Effector memory CD8-positive, alpha-beta T cell (primary cell): ENCODE measurements around the gene AFF3.
A peak's percentile ranks its signal among the peaks of the same experiment; 100 is the strongest.
"Not testable (repeated sequence)": the region's sequence is repeated elsewhere in the genome, so short reads cannot be mapped to it uniquely, and the experiment has no call there.

ENCODE experiments used
- ATAC-seq: fragments of 150-1000 bp; cut with Tn5 transposase; replicated peaks from 2 replicates; pipeline ENCODE4 v1.10.0; 2021; ENCODE audit warnings: mild to moderate bottlenecking, moderate library complexity
- DNase-seq, 3 experiments: peaks; one replicate each; pipeline ENCODE4 v3.0.0; 2021
- H3K27ac Mint-ChIP-seq, 2 donors: one replicate each; pipeline ENCODE4 v1.8.0; 2022; ENCODE audit warnings: mild to moderate bottlenecking in 2 of 2, mixed read lengths in 2 of 2, moderate library complexity in 2 of 2
- H3K27me3 Mint-ChIP-seq, 2 donors: one replicate each; pipeline ENCODE4 v1.8.0; 2022; ENCODE audit warnings: mixed read lengths in 2 of 2
- H3K36me3 Mint-ChIP-seq: one replicate; pipeline ENCODE4 v1.8.0; 2022; ENCODE audit warnings: mild to moderate bottlenecking, moderate library complexity, mixed read lengths; ENCODE audit not compliant: insufficient read depth
- H3K4me1 Mint-ChIP-seq, 2 donors: one replicate each; pipeline ENCODE4 v1.8.0; 2022; ENCODE audit warnings: low read depth in 2 of 2, mixed read lengths in 2 of 2
- H3K4me3 Mint-ChIP-seq, 2 donors: one replicate each; pipeline ENCODE4 v1.8.0; 2022; ENCODE audit warnings: mild to moderate bottlenecking in 2 of 2, mixed read lengths in 2 of 2, moderate library complexity in 2 of 2
- H3K9me3 Mint-ChIP-seq, 2 donors: one replicate each; pipeline ENCODE4 v1.8.0; 2022; ENCODE audit warnings: mixed read lengths in 2 of 2

Gene AFF3

DNA sequence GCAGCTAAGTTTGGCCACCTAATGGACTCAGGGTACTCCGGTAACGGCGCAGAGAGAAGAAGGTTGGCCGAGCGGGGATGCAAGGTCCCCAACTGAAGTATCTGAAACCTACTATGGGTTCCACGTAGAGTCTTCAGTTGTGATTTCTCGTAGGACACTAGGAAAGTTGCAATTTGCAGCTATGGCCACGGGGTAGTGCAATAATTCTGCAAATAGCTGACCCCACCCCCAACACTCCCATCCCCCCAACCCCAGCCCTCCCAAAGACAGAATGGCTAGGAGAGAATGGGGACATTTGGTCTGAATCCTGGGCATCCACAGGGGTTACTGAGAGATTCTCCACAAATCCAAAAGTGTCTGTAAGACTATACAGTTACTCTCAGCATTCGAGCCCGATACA, 46.5 kb downstream of the AFF3 start:
- not testable (repeated sequence) for H3K27me3 Mint-ChIP-seq, H3K36me3 Mint-ChIP-seq, H3K9me3 Mint-ChIP-seq

GRCh38 chr2:100091807-100092206, 50.6 kb downstream of the AFF3 start:
- not testable (repeated sequence) for H3K4me1 Mint-ChIP-seq, H3K9me3 Mint-ChIP-seq, ATAC-seq, DNase-seq, H3K36me3 Mint-ChIP-seq, H3K27me3 Mint-ChIP-seq, H3K4me3 Mint-ChIP-seq, H3K27ac Mint-ChIP-seq

More for the DNA sequence above, 46.5 kb downstream of the AFF3 start:
- not testable (repeated sequence) for H3K4me1 Mint-ChIP-seq, ATAC-seq, H3K4me3 Mint-ChIP-seq, DNase-seq, H3K27ac Mint-ChIP-seq

DNA sequence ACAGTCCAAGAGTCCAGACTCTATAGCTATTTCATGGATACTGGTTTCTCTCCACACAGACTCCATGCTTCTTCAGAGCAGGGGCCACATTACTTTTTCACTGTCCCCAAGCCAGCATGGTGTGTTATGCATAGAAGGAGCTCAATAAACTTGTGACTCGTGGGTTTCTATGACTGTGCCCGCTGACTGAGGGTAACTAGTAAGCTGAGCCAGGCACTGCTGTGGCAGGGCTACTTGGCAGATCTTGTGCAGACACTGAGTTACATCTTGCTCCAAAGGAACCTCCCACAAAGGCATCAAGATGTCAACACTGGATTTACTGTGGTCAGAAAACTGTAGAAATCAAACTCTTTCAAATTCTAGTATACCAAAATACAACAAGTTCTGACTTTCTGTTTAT, 56.6 kb downstream of the AFF3 start:
- DNase-seq, H3K27ac Mint-ChIP-seq, ATAC-seq, H3K9me3 Mint-ChIP-seq, H3K27me3 Mint-ChIP-seq, H3K36me3 Mint-ChIP-seq, H3K4me1 Mint-ChIP-seq, H3K4me3 Mint-ChIP-seq: not testable (repeated sequence)

DNA sequence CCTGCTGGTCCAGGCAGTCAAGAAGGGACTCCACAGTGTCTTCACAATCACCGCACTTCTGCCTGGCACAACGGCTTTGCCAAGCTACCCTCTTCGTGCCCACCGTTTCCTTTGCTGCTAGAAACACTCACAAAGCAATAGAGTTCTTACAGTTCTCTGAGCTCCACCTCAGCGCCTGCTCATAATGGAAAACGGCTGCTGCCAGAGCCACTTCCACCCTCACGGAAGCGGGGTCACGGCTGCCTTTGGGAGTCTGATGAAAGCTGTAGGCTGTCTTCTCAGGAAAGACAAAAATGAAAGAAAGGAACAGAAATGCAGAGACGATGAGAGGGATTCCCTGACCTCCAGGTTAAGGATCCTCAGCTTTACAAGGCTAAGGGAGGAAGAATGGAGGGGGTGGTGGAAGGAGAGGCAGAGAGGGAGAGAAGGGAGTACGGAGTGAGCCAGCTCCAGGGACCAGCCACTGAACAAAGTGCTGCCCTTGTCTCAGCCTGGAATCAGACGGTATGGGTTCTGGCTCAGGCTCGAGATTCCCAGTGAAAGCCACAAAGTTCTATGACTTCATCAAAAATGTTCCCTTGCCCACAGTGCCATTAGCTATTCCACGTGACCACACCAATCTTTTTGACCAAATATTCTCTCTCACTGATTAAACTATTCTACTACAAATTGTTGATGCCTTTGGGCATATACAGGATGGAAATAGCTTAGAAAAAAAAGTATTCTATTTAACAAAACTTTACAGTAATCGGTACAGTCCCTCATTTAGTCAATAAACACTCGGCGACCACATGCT, 58.8 kb downstream of the AFF3 start:
- ATAC-seq, DNase-seq, H3K9me3 Mint-ChIP-seq, H3K27ac Mint-ChIP-seq, H3K4me1 Mint-ChIP-seq, H3K4me3 Mint-ChIP-seq, H3K27me3 Mint-ChIP-seq, H3K36me3 Mint-ChIP-seq: not testable (repeated sequence)

- DNase-seq, H3K4me1 Mint-ChIP-seq, H3K27me3 Mint-ChIP-seq, H3K4me3 Mint-ChIP-seq, H3K36me3 Mint-ChIP-seq, ATAC-seq, H3K27ac Mint-ChIP-seq, H3K9me3 Mint-ChIP-seq: not testable (repeated sequence)
Measured at GRCh38 chr2:100082302-100082978, 60.0 kb downstream of the AFF3 start.

DNA sequence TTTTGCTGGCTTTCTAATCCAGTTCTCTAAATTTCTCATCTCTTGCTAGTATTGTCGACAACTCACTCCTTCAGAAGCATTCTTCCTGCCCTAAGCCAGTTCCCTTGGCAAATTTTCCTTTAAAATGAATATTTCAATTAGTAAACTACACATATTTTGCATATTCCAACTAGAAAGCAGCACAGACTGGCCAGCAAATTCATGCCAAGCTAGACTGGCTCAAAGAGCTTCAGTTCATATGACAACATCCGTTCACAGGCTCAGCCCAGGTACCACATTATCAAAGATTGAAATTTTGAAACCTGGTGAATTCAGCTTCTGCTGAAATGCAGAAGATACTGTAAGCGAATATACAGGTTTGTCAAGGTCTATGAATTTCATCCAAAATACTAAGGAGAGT, 64.5 kb downstream of the AFF3 start:
- H3K9me3 Mint-ChIP-seq: no peaks in the 10 kb centered on the region
- DNase-seq (no peak), ATAC-seq (no peak)
- no peak overlapping the region for H3K4me3 Mint-ChIP-seq
- H3K36me3 Mint-ChIP-seq: no peaks in the 10 kb centered on the region
- no peaks in the 10 kb centered on the region for H3K4me1 Mint-ChIP-seq
- H3K27me3 Mint-ChIP-seq: peaks cover 0 to 10% of the 10 kb centered on the region in 2 donors
- no peak overlapping the region for H3K27ac Mint-ChIP-seq

- no peak overlapping the region for H3K4me3 Mint-ChIP-seq
- H3K36me3 Mint-ChIP-seq: no peaks in the 10 kb centered on the region
- no peak overlapping the region for H3K27ac Mint-ChIP-seq
- ATAC-seq: no peak
- DNase-seq: no peak
- H3K4me1 Mint-ChIP-seq: no peaks in the 10 kb centered on the region
- peaks cover 0 to 10% of the 10 kb centered on the region in 2 donors for H3K27me3 Mint-ChIP-seq
- H3K9me3 Mint-ChIP-seq: no peaks in the 10 kb centered on the region
Measured at GRCh38 chr2:100077456-100077855, 64.9 kb downstream of the AFF3 start.

GRCh38 chr2:100075532-100075931, 66.9 kb downstream of the AFF3 start:
- H3K36me3 Mint-ChIP-seq: no peaks in the 10 kb centered on the region
- peaks cover 0 to 4% of the 10 kb centered on the region in 2 donors for H3K4me1 Mint-ChIP-seq
- H3K27me3 Mint-ChIP-seq: peaks cover 0 to 10% of the 10 kb centered on the region in 2 donors
- H3K27ac Mint-ChIP-seq: no peak overlapping the region
- DNase-seq (no peak), ATAC-seq (no peak)
- no peak overlapping the region for H3K4me3 Mint-ChIP-seq
- H3K9me3 Mint-ChIP-seq: no peaks in the 10 kb centered on the region

- no peaks in the 10 kb centered on the region for H3K9me3 Mint-ChIP-seq
- no peak overlapping the region for H3K27ac Mint-ChIP-seq
- no peak for ATAC-seq
- no peaks in the 10 kb centered on the region for H3K36me3 Mint-ChIP-seq
- no peak for DNase-seq
- H3K27me3 Mint-ChIP-seq: peaks cover 0 to 10% of the 10 kb centered on the region in 2 donors
- H3K4me1 Mint-ChIP-seq: peaks cover 0 to 4% of the 10 kb centered on the region in 2 donors
- no peak overlapping the region for H3K4me3 Mint-ChIP-seq
Measured at GRCh38 chr2:100073110-100073509, 69.3 kb downstream of the AFF3 start.

DNA sequence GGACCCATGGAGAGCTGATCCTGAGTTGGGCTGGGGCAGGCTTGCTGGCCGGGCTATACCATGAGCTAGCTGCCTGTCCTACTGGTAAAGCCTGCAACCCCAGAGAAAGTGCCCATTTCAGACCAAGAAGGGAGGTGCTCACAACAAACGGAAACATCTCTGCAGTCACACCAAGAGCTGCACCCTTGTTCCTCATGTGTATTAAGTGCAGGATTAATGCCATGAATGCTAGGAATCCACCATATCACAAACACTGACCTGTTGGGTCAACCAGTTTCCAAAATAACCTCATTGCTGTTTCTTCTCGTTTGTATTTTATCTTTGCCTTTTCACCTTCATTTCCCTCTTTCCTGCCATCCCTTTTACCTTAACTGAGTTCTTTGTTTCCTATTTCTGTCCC, 69.9 kb downstream of the AFF3 start:
- H3K4me3 Mint-ChIP-seq: no peak overlapping the region
- H3K27me3 Mint-ChIP-seq: peaks cover 0 to 10% of the 10 kb centered on the region in 2 donors
- H3K27ac Mint-ChIP-seq: no peak overlapping the region
- ATAC-seq: no peak
- no peaks in the 10 kb centered on the region for H3K36me3 Mint-ChIP-seq
- no peaks in the 10 kb centered on the region for H3K9me3 Mint-ChIP-seq
- peaks cover 0 to 4% of the 10 kb centered on the region in 2 donors for H3K4me1 Mint-ChIP-seq
- no peak for DNase-seq

DNA sequence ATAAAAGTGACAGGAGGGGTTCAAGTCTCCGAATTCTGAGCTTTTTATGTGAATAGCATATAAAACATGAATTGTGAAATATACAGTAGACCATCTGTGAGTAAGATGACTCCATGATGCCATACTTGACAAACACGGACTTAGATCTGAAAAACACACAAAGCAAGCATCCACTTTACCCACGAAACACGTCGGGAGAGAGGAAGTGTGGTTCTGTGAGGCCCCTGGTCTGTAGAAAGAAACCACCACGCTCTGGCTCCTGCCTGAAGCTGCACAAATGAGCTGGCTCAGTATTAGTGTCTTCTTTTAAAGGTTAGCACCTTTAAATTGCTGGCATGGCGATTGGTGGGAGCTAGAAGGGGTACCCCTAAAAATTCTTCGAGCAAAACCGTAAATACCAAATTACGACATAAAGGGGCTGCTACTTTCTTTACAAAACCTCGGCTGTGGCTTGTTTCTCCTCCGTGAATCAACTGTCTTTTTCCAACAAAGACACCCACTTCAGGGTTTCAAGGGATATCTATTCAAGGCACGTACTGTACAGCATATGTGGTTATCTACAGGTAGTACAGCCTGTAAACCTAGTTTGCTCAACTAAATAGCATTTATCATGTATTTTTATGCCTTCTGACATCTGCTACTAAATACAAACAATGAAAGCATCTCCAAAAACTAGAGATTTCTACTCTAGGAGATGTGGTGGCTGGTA, 70.9 kb downstream of the AFF3 start:
- Mint-ChIP-seq H3K36me3 (no peaks in the 10 kb centered on the region), H3K27me3 (peaks cover 0 to 10% of the 10 kb centered on the region in 2 donors), H3K27ac (no peak overlapping the region), H3K4me1 (peaks cover 0 to 4% of the 10 kb centered on the region in 2 donors), H3K9me3 (no peaks in the 10 kb centered on the region), H3K4me3 (no peak overlapping the region)
- ATAC-seq: peak; percentile 48
- no peak for DNase-seq

DNA sequence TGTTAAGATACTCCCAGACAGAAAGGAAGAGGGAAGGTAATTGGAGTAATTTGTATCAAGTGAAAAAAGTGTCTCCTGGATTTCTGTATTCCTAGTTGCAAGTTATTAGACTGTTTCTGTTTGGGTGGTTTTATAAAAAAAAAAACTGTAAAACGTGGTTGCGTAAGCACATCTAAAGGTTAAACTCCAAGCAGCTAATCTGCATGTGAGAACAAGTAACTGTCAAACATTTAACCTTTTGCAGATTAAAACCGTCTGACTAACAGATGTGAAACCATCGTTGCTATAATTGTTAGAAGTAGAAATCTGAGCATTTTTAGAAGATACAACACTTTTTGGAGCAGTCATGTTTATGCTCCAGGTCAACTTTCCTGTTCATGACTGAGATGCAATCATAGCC, 72.3 kb downstream of the AFF3 start:
- Mint-ChIP-seq H3K36me3 (no peaks in the 10 kb centered on the region), H3K9me3 (no peaks in the 10 kb centered on the region), H3K27me3 (peaks cover 0 to 10% of the 10 kb centered on the region in 2 donors), H3K4me3 (no peak overlapping the region), H3K4me1 (peaks cover 0 to 4% of the 10 kb centered on the region in 2 donors), H3K27ac (no peak overlapping the region)
- ATAC-seq (no peak), DNase-seq (no peak)

DNA sequence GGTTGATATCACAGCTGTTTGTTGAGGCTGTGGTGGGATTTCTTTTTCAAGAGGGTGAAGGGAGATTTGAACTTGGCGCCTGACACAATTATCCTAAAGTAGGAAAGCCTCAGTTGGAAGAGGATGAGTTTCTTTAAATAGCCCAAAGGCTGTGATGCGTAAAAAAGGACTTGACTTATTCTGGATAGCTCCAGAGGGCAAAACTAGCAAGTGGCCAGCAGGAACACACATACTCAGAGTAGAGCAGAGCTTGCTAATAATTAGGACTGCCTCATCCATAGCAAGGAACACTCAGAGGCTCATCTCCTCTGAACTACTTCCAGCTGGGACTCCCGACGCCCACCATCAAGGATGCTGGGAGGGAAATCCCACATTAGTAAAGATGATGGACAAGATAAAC, 74.0 kb downstream of the AFF3 start:
- no peak for ATAC-seq
- Mint-ChIP-seq H3K27ac (no peak overlapping the region), H3K4me1 (peaks cover 1 to 8% of the 10 kb centered on the region in 2 donors)

More for the DNA sequence above, 74.0 kb downstream of the AFF3 start:
- DNase-seq: no peak
- Mint-ChIP-seq H3K36me3 (no peaks in the 10 kb centered on the region), H3K27me3 (no peaks in the 10 kb centered on the region), H3K9me3 (no peaks in the 10 kb centered on the region), H3K4me3 (no peak overlapping the region)
